ENCODE data around the gene PLEKHD1. TPM values are rescaled to one million over a fixed set of nuclear protein-coding genes. Genes with fewer than 3 reads are reported as not detected.

Gene PLEKHD1
- total RNA-seq, result 0.06 TPM in 1 of 2 replicates, not detected in the other

DNA sequence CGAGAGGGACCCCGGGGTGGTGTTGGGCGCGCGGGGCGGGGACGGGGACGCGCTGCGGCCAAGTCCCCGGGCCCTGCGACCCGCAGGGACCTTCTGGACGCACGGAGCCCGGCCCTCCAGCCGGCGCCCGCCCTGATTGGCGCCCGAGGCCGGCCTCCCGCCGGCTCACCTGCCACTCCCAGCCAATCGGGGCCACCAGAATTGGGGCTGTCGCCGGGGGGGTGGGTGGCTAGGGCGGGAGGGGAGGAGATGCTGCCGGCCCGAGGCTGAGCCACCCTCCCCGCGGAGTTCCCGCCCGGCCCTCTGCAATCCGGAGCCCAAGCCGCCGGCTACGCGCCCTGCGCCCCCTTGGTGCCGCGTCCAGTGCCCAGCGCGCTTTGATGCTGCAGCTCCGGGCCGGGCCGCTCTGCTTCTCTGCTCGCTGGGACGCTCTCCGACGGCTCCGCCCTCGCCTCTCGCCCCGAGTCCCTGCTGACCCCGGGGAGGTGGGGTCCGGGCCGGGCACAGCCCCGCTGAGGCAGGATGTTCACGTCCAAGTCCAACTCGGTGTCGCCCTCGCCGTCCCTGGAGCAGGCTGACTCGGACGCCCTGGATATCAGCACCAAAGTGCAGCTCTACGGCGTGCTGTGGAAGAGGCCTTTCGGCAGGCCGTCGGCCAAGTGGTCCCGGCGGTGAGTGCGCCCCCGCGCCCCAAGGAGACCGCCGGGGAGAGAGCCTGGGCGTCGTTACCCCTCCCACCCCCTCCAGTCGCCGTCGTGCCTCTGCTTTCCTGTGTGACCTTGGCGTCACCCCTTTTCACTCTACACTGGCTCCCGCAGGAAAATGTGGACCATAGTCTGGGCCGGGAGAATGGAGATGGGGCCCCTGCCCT lies at the start of gene PLEKHD1:
TSS of gene PLEKHD1 (plus strand) at position 285 of the 871 bp plus-strand sequence. CDS start at position 523, 238 bp downstream.

DNA sequence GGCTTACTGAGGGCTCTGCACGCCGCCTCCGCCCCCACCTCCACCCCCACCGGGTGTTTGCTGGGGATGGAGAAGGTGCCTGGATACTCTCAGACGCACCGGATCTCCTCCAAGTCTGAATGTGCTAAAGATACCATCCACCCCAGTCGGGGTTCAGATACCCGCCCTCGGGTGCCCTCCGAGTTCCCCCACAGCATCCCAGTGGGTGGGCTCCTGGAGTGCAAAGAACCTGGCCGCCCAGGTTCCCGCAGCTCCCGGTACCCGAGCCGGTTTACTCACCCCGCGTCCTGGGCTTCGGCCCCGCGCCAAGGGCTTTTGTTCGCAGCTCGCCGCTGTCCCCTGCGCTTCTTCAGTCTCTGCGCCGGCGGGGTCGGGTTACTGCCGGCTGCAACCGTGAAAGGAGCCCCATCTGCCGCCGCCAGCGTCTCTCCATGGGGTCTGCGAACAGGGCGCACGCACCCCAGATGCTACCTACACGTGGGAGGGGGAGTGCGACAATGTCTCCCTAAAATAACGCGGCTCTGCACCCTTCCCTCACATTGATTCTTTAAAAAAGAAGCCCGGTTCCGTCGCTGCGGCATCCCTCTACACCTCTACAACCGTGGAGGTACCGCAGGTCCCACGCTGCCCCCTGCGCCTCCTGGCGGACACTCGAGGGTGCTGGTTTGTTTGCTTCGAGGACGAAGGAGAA lies 89.9 kb downstream of the PLEKHD1 start, which contains the start of gene CCDC177:
TSS of gene CCDC177 (minus strand) at position 609 of the 691 bp plus-strand sequence. CDS start 1,249 bp downstream, outside the sequence.

Other genes starting within 250 kb of the PLEKHD1 start
- 1.8 and 2.5 TPM in 2 replicates for gene GALNT16, start 224.6 kb upstream of the PLEKHD1 start, total RNA-seq
- gene ERH, start 86.4 kb upstream of the PLEKHD1 start, total RNA-seq, result 270 and 284 TPM in 2 replicates
- gene SLC39A9, start 86.0 kb upstream of the PLEKHD1 start, total RNA-seq, result 118 and 127 TPM in 2 replicates
- gene CCDC177, start 90.1 kb downstream of the PLEKHD1 start, total RNA-seq, result not detected in 2 replicates
- 5.3 and 8.0 TPM in 2 replicates for gene SUSD6, start 126.9 kb downstream of the PLEKHD1 start, total RNA-seq